Measurements from ENCODE around the gene TMEM86A.
"Not testable (repeated sequence)": the region's sequence is repeated elsewhere in the genome, so short reads cannot be mapped to it uniquely, and the experiment has no call there.

TMEM86A gene, protein sequence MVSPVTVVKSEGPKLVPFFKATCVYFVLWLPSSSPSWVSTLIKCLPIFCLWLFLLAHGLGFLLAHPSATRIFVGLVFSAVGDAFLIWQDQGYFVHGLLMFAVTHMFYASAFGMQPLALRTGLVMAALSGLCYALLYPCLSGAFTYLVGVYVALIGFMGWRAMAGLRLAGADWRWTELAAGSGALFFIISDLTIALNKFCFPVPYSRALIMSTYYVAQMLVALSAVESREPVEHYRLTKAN

GRCh38 chr11:18698341-18699268 lies at the start of gene TMEM86A:
TSS of gene TMEM86A (plus strand) at chr11:18698779. CDS start at chr11:18698887, 108 bp downstream.
- peak; percentile 99 for DNase-seq (ENCODE audit: low spot score)

- no peak for DNase-seq (ENCODE audit: low spot score)
Observed at GRCh38 chr11:18650353-18650752, 48.2 kb upstream of the TMEM86A start.

DNA sequence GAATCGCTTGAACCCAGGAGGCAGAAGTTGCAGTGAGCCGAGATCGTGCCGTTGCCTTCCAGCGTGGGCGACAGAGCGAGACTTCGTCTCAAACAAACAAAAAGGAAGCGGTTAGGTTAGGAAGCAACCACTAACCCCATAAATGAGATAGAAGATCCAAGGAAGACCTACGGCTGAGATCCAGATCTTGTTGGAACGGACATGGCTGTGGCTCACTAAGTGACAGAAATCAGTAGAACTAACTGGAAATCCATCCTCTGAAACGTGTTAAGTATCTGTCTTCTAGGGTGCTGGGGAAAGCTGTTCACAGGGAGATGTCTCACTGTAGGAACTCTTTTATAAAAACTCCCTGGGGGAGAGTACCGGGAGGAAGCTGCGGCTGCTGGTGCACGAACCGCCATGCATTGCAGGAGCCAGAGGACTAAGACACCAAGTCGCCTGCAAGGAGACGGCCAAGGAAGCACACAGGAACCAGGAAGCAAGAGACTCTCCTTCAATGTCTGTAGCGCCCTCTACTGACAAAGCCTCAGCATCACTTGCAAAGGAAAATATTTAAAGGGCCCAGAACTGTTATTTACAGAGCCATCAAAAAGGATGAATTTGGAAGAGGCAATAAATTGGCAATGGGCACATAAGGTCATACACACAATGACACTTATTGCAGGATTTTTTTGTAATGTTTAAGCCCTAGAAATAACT lies 47.6 kb upstream of the TMEM86A start:
- peak; percentile 62 for DNase-seq (ENCODE audit: low spot score)

GRCh38 chr11:18657673-18658072 lies 40.9 kb upstream of the TMEM86A start:
- no peak for DNase-seq (ENCODE audit: low spot score)

DNA sequence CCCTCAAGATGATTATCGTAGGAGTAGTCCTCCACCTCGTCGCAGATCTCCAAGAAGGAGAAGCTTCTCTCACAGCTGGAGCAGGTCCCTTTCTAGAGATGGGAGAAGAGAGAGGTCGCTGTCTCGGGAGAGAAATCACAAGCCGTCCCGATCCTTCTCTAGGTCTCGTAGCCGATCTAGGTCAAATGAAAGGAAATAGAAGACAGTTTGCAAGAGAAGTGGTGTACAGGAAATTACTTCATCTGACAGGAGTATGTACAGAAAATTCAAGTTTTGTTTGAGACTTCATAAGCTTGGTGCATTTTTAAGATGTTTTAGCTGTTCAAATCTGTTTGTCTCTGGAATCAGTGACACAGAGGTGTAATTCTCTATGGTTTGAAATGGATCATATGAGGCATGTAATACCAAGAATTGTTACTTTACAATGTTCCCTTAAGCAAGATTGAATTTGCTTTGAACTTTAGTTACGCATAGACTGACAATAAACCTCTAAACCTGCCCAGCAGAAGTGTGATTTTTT lies 33.2 kb upstream of the TMEM86A start:
- DNase-seq (ENCODE audit: low spot score) = not testable (repeated sequence)

DNA sequence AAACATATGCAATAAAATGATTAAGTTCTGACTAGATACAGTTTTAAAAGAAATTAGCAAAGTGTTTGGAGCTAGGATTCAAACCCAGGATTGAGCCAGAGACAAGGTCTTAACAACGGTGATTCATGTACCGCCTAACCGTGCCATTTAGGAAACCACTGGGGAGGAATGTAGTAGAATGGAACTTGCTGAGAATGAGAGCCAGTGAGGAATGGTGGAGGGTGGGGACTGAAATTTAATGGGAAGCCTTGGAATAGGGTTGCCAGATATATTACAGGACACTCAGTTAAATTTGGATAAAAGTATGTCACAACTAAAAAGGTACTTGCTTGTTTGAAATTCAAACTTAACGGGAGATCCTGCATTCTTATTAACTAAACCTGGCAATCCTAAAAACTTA lies 30.4 kb upstream of the TMEM86A start:
- DNase-seq (ENCODE audit: low spot score) = no peak

GRCh38 chr11:18669219-18669596 lies 29.4 kb upstream of the TMEM86A start:
- DNase-seq (ENCODE audit: low spot score) = no peak

- peak; percentile 42 for DNase-seq (ENCODE audit: low spot score)
Observed at GRCh38 chr11:18669711-18670110, 28.9 kb upstream of the TMEM86A start.

DNA sequence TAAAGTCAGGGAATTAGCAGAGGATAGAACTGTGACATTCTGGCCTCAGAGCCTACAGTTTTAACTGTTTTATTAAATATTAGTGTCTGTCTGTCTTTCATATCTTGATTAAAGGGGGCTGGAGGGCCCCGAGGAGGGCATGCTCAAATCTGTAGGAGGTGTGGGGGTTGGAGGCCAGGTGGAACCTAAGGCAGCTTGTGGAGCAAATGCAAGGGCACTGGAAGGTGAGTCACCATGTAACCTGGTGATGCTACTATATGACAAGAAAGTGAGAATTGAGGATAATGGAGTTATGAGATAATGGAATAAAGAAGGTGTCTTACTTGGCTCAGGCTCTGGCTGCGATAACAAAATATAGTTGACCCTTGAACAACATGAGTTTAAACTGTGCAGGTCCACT lies 27.3 kb upstream of the TMEM86A start:
- no peak for DNase-seq (ENCODE audit: low spot score)

- not testable (repeated sequence) for DNase-seq (ENCODE audit: low spot score)
Observed at GRCh38 chr11:18672209-18672608, 26.4 kb upstream of the TMEM86A start.

- no peak for DNase-seq (ENCODE audit: low spot score)
Observed at GRCh38 chr11:18676803-18677202, 21.8 kb upstream of the TMEM86A start.

DNA sequence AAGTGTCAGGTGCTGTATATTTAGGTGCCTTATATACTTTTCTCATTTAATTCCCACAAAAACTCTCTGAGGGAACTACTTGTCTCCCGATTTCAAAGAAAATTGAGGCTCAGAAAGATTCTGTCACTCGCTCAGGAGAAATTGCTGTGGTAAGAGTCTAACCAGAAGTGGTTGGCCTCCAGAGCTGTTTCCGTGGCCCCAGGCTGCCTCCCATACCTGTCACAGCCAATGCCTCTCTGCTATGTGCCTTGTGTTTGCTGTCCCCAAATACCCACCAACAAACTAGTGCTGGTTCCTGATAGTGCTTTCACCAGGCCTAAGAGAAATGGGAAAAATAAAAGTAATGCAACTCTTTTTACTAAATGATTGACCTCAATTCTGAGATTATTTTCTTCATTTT lies 21.0 kb upstream of the TMEM86A start:
- DNase-seq (ENCODE audit: low spot score) = no peak

- DNase-seq (ENCODE audit: low spot score) = not testable (repeated sequence)
Observed at GRCh38 chr11:18681949-18682348, 16.6 kb upstream of the TMEM86A start.

DNA sequence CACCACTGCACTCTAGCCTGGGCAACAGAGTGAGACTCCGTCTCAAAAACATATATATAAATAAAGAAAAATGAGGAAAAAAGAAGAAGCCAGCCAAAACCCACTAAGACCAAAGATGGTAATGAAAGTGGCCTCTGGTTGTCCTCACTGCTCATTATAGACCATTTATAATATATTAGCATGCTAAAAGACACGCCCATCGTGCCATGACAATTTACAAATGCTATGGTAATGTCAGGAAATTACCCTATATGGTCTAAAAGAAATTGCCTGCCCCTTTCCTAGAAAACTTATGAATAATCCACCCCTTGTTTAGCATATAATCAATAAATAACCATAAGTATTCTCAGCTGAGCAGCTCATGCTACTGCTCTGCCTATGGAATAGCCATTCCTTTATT lies 16.1 kb upstream of the TMEM86A start:
- no peak for DNase-seq (ENCODE audit: low spot score)

DNA sequence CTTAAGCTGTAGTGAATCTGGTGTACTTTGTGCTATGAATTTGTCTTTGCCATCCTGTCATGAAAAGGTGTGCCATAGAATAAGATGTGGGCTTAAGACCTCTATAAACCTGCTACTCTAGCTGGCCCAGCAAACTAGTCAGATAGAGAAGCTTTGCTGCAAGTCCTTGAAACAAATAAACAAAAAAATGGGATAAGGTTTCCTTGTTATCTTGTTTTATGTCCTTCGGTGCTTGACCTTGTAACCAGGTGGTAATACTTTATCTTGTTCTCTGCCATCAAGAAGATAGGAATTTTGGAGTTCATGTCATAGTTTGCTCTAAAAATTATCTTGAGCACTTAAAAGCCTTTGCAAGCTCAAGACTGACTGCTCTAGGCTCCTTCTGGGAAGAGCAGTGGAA lies 14.3 kb upstream of the TMEM86A start:
- no peak for DNase-seq (ENCODE audit: low spot score)

GRCh38 chr11:18691467-18692140 lies 7.0 kb upstream of the TMEM86A start:
- DNase-seq (ENCODE audit: low spot score) = not testable (repeated sequence)

GRCh38 chr11:18692941-18693760 lies 5.4 kb upstream of the TMEM86A start:
- no peak for DNase-seq (ENCODE audit: low spot score)

GRCh38 chr11:18696638-18697225 lies 1.8 kb upstream of the TMEM86A start:
- no peak for DNase-seq (ENCODE audit: low spot score)

- no peak for DNase-seq (ENCODE audit: low spot score)
Observed at GRCh38 chr11:18697576-18697975, 1.0 kb upstream of the TMEM86A start.

- DNase-seq (ENCODE audit: low spot score) = no peak
Observed at GRCh38 chr11:18699269-18699596, 654 bp downstream of the TMEM86A start.

DNA sequence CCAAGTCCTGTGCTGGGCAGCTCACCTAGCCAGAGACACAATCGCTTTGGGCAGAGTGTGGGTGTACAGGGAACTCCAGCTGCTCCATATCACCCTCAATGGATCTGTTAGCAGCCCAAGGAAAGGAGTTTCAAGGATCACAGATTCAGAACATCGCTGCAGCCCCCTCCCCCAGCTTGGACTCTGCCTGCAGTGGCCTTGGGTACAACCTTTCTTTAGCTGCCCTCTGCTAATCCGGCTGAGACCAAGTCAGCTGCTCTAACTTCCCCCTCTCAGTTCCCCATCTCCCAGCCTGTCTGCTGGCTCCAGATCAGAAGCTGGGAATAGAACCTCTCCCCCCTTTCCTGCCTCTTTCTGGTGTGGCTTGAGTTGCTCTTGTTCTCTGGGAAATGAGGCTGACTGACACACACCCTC lies 1.3 kb downstream of the TMEM86A start:
- DNase-seq (ENCODE audit: low spot score) = no peak
